HG02642 (cell line): ENCODE measurements around the gene GBF1.
A peak's percentile ranks its signal among the peaks of the same experiment; 100 is the strongest.

Experiments
- ATAC-seq: cut with Tn5 transposase; IDR thresholded peaks from one replicate; pipeline ENCODE4 v1.9.1; 2021; ENCODE audit warnings: mild to moderate bottlenecking; ENCODE audit not compliant: unreplicated experiment, poor library complexity

Gene GBF1

DNA sequence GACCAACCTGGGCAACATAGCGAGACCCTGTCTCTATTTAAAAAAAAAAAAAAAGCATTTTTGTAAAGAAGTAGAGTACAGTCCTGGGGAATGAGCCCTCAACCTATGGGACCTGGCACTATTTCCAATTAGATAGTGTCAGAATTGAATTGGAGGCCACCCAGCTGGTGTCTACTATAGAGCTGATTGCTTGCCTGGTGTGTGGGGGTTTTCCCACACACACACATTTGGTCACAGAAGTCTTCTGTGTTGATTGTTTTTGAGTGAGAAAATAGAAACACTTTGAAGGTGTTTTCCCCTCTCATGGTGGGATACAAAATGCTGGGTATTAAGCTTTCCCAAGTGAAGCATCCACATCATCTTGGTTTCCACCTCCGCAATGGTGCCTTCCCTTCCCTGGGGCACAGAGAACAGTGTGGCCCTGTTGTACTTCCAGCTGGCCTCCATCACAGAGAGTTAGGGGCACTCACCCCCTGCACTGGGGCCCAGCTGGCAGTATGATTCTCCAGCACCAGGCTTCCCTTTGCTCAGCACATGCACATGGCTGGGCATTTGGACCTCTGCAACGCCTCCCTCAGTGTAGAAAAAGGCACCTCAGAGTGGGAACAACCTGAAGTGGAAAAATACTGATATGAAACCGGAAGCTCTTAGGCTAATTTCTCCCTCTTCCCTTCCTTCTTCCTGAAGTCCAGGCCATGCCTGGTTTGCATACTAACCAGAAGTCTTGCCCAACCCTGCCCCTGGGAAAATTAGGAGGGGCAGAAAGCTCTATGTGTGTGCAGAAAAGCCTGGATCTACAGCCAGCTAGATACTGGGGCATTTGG is 139.5 kb downstream of the GBF1 start:
- no peak for ATAC-seq

DNA sequence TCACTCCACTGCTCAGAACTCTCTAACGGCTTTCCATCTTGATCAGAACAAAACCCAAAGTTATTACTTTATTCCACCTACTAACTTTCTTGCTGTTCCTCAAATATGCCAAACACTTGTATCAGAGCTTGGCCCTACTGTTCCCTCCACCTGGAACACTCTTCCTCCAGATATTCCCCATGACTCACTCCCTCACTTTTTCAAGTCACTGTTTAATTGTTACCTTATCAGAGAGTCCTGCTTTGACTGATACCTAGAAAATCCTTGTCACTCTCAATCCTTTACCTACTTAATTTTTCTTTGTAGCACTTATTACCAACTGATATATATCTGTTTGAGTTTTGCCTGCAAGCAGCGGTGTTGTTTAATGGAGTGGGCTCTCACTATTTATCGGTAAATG is 144.6 kb downstream of the GBF1 start:
- no peak for ATAC-seq

- ATAC-seq, result no peak
Observed at GRCh38 chr10:102392306-102392705, 147.0 kb downstream of the GBF1 start.

GRCh38 chr10:102393411-102394078 is 148.2 kb downstream of the GBF1 start:
- ATAC-seq, result no peak

DNA sequence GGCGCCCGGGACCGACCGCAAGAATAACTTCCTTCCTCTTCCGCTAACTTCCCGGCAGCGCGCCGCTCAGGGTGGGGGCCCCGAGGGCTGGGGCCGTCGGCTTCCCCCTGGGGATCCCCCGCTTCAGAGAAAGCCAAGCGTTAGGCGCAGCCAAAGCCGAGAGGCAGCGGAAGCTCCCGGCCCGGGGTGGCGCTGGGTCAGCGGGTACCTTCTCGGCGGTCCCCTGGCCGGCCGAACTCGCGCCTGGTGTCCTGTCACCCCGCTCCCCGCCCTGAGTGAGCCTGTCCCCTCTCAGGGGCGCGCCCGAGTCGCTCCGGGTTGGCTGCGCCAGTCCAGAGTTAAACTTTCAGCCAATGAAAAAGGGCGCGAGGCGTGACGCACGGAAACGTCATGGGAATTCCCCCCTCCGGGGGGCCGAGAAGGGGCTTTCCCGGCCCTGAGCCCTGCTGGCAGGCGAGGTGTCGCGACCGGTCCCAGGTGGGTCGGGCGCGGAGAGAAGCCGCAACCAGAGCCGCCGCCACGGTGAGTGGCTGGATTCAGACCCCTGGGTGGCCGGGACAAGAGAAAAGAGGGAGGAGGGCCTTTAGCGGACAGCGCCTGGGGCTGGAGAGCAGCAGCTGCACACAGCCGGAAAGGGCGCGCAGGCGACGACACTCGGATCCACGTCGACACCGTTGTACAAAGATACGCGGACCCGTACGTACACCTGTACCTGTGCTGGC is 148.9 kb downstream of the GBF1 start:
- ATAC-seq, result peak; percentile 82

DNA sequence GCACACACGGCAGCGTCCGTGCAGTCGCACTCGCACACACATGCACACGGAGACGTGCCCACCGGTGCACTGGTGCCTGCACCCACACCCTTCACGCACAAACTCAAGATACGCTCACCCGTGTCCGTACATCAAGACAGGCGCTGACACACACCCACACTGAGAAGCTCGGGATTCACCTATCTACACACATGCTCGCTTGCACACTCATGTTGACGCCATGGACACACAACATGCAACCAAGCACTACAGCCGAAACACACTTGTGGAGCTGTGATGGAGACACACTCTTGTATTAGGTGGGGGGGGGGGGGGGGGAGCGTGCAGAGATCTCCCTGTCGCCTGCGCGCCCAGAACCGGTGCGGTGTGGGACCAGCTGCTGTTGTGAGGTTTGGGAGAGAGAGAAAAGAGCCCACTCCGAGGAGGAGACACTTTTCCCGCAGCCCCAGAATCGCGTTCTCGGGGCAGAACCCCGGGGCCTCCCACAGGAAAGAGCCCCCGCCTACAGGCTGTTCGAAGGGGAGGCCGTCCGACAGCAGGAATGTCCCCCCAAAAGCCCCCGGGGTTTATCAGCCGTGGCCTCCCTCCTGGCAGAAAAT is 149.6 kb downstream of the GBF1 start:
- peak; percentile 1 for ATAC-seq

- ATAC-seq, result peak; percentile 33
Observed at GRCh38 chr10:102395400-102396316, 150.3 kb downstream of the GBF1 start, which contains the start of gene NFKB2. Gene NFKB2 (plus strand): TSS chr10:102395705. CDS start chr10:102395960, 255 bp downstream.

DNA sequence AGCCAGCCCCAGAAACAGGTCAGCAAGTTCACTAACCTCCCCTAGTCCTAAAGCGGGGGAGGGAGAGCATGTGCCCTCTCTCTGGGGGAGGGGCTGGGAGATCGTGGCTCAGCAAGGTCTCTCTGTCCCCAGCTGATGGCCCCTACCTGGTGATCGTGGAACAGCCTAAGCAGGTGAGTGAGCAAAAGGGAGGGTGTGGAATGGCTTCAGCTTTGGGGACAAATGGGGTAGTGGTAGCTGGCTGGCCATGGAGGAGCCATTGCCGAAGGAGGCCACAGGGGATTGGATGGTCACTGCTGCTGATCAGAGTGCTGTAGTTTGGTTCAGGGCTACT is 151.0 kb downstream of the GBF1 start:
- no peak for ATAC-seq

DNA sequence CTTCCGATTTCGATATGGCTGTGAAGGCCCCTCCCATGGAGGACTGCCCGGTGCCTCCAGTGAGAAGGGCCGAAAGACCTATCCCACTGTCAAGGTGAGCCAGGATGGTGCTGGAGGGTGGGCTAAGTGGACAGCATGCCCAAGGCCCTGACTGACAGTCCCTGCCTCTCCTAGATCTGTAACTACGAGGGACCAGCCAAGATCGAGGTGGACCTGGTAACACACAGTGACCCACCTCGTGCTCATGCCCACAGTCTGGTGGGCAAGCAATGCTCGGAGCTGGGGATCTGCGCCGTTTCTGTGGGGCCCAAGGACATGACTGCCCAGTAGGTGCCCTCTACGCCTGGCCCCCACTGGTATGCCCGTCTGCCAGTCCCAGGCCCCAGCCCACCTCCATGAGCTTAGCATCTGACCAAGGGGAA is 151.4 kb downstream of the GBF1 start:
- no peak for ATAC-seq

DNA sequence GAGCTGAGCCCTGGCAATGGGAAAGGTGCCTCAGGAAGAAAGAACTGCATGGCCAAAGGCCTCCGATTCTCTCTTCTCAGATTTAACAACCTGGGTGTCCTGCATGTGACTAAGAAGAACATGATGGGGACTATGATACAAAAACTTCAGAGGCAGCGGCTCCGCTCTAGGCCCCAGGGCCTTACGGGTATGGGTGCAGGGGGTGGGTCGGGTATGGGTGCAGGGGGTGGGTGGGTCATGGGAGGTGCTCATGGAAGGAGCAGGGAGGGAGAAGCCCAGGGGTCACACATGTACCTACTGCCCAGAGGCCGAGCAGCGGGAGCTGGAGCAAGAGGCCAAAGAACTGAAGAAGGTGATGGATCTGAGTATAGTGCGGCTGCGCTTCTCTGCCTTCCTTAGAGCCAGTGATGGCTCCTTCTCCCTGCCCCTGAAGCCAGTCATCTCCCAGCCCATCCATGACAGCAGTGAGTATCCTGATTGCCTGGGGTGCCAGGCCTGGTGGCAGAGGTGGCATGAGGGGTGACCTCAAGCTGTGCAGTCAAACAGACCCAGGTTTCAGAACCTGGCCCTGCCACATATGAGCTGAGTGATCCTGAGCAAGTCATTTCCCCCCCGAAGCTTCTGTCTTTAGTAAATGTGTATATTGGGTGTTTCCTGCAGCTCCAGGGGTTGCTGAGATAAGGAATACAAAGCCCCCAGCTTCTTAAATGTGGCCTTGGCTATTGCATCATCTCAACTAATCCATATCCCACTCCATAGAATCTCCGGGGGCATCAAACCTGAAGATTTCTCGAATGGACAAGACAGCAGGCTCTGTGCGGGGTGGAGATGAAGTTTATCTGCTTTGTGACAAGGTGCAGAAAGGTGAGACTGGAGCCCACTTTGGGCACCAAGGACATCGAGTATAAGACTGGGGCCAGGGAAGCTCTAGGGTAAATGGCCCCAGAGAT is 152.2 kb downstream of the GBF1 start:
- no peak for ATAC-seq

DNA sequence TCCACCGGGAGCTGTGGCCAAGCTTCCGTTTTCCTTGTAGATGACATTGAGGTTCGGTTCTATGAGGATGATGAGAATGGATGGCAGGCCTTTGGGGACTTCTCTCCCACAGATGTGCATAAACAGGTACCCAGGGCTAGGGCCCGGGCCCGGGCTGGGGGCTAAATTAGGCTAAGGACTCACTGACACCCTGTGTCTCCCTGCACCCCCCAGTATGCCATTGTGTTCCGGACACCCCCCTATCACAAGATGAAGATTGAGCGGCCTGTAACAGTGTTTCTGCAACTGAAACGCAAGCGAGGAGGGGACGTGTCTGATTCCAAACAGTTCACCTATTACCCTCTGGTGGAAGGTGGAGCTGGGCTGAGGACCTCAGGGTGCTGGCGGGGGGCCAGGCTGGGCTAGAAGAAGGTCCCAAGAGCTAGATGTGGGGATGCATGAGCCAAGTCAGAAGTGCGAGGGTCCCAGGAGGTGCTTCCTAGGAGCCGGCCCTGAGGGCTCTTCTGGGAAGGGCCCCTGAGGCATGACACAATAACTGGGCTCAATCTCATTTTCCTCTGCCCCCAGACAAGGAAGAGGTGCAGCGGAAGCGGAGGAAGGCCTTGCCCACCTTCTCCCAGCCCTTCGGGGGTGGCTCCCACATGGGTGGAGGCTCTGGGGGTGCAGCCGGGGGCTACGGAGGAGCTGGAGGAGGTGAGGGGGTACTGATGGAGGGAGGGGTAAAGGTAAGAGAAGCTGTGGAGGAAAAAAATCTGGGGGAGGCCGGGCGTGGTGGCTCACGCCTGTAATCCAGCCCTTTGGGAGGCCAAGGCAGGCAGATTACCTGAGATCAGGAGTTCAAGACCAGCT is 153.1 kb downstream of the GBF1 start:
- ATAC-seq, result no peak

- ATAC-seq, result peak; percentile 41
Observed at GRCh38 chr10:102399217-102400021, 154.1 kb downstream of the GBF1 start.

- no peak for ATAC-seq
Observed at GRCh38 chr10:102400076-102400475, 154.7 kb downstream of the GBF1 start.

GRCh38 chr10:102400598-102401341 is 155.4 kb downstream of the GBF1 start:
- ATAC-seq, result no peak

DNA sequence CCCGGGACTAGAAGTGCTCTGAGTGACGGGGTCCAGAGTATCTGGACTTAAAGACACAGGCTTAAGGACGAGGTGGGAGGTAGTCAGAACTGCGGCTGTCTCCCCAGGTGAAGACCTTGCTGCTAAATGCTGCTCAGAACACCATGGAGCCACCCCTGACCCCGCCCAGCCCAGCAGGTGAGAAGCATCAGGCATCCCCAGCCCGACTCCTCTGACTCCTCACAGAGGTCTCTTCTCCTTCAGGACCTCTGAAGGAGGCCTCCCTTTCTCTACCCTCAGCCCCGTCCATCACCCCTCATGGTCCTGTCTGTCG is 156.0 kb downstream of the GBF1 start:
- no peak for ATAC-seq

- ATAC-seq, result no peak
Observed at GRCh38 chr10:102401735-102402511, 156.6 kb downstream of the GBF1 start.
